Mammary epithelial cell (primary cell): ENCODE measurements around the gene HOXA4.

ENCODE experiments used
- CTCF ChIP-seq, 2 donors: IDR thresholded peaks in 1 of 2; conservative IDR thresholded peaks in 1 of 2; 2 replicates each; pipeline ENCODE4 v1.5.1; 2011 to 2012; ENCODE audit warnings: inconsistent platforms in 2 of 2, low read length in 2 of 2, mild to moderate bottlenecking in 2 of 2, control low read depth in 1 of 2, low read depth in 1 of 2; ENCODE audit not compliant: insufficient read depth in 1 of 2; ENCODE audit errors: extremely low read depth in 1 of 2
- EZH2 ChIP-seq: IDR thresholded peaks from 2 replicates; pipeline ENCODE4 v1.6.1; 2012; ENCODE audit warnings: low read length, inconsistent platforms, borderline replicate concordance

GRCh38 chr7:27143023-27143949 is 12.7 kb upstream of the HOXA4 start, which contains the start of gene HOXA5:
- TF ChIP-seq CTCF (conservative IDR thresholded peaks at IDR 0.05 in 1 of 2, IDR thresholded peaks at IDR 0.05 in 1 of 2; ENCODE audit: extremely low read depth in 1 of 2, insufficient read depth in 1 of 2, low read depth in 1 of 2, low read length in 2 of 2) (peak; percentile 75 to 91), EZH2 (no peak)
